Activated CD8-positive, alpha-beta memory T cell treated with anti-CD3 and anti-CD28 coated beads for 1 hour (primary cell): ENCODE data around the gene AVP.

Experiments
- DNase-seq, 2 donors: peaks; one replicate each; pipeline ENCODE4 v3.0.0-alpha.2; 2020; ENCODE audit warnings: low read depth in 1 of 2; ENCODE audit errors: extremely low read depth in 1 of 2

The AVP gene

GRCh38 chr20:3059489-3059888 lies 25.0 kb downstream of the AVP start:
- no peak for DNase-seq

GRCh38 chr20:3051385-3052019 lies 33.0 kb downstream of the AVP start:
- no peak for DNase-seq

GRCh38 chr20:3047486-3048419 lies 36.8 kb downstream of the AVP start:
- no peak for DNase-seq

GRCh38 chr20:3046677-3047462 lies 37.7 kb downstream of the AVP start:
- no peak for DNase-seq

DNA sequence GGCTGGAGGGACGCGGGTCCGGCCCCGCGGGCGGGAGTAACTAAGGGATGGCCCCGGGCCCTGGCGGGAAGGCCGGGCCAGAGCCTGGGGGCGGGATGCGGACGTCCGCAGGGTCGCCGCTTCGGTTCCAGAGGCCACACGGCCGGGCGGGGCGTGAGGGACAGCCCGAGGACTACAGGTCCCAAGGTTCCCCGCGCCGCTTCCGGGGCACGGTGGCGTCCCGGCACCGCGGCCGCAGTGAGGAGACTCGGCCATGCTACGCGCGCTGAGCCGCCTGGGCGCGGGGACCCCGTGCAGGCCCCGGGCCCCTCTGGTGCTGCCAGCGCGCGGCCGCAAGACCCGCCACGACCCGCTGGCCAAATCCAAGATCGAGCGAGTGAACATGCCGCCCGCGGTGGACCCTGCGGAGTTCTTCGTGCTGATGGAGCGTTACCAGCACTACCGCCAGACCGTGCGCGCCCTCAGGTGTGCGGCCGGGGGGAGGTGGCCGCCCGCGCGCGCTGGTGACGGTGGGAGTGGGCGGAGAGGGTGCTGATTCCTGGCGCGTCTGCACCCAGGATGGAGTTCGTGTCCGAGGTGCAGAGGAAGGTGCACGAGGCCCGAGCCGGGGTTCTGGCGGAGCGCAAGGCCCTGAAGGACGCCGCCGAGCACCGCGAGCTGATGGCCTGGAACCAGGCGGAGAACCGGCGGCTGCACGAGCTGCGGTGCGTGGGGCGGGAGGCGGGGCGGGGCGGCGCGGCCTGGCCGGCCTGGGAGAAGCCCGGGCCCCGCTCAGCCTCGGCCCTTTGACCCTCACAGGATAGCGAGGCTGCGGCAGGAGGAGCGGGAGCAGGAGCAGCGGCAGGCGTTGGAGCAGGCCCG lies 38.5 kb downstream of the AVP start, which contains the start of gene MRPS26:
Gene MRPS26, plus strand, starts transcription at position 237 of the 861 bp plus-strand sequence. Its CDS starts 17 bp downstream, at position 254.
- DNase-seq: peak; percentile 28 to 67

DNA sequence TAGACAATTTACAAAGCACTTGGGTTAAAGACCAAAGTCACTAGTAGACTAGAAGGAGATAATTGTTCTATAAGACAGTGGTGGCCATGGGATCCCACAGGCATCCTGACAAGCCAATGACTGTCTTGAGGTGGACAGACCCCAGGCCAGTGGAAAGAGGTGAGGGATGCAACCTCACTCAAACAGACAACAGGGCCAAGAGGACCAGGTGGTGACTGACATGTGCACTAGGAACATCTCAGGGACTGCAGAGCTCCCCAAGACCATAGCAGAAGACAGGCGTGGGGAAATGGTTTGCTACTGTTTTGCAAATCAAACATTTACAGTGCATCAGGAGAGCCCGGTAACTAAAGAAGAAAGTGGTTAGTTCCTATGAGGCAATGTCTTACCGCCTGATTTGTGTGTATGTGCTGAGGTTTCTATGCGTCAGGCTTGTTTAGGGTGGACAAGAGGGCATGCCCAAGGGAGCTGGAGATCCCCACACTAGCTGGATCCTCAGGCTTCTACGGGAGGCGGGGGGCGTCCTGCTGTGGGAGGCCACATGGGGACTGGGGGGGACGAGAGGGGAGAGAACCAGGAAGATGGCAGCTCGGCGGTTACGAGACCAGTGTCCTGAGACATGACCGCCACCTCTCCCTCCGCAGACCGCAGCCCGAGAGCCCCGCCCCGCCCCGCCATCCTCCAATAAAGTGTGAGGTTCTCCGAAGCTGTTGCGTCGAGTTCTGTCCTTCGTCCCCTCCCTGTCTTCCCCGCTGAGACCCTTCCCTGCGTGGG lies 39.3 kb downstream of the AVP start:
- peak in 1 of 2 donors; percentile 29 for DNase-seq

DNA sequence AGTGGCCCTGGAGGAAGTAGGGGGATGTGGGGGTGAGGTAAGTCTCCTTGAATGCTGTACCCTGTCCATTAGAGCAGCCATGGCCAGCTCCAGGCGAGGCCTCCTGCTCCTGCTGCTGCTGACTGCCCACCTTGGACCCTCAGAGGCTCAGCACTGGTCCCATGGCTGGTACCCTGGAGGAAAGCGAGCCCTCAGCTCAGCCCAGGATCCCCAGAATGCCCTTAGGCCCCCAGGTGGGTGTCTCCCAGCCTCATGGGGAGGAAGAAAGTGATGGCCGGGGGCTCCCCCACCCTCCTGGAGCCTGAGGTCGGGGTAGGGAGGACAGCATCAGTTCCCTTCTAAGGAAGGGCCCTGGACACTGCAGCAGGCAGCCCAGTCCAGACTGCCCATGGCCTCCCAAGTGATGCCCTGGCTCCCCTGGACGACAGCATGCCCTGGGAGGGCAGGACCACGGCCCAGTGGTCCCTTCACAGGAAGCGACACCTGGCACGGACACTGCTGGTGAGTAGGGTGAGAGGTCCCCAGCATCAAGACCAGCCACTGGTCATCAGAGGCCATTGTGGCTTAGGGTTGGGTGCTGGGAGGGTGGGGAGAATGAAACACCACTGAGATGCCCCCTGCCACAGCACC lies 40.1 kb downstream of the AVP start:
- DNase-seq: no peak

DNA sequence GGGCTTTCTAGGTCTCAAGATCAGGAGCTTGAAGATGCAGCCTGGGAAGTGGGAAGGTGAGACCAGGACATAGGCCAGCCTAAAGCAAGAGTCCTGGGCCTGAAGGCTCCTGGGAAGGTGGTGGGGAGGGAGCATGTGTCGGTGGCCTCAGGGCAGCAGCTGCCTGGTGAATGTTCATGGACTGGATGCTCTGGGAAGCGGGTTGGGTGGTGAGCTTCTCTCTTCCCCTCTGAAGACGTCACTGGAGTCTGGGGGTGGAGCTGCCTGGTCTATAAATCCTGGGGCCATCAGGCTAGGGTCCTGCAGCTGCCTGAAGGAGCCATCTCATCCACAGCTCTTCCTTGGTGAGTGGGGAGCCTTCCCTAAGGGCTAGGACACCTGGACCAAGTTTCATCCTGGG lies 41.2 kb downstream of the AVP start, which contains the start of gene GNRH2:
Gene GNRH2, plus strand, starts transcription at position 301 of the 400 bp plus-strand sequence. CDS start 793 bp downstream, outside the sequence.
- no peak for DNase-seq

GRCh38 chr20:3042625-3043024 lies 41.9 kb downstream of the AVP start:
- DNase-seq: no peak

DNA sequence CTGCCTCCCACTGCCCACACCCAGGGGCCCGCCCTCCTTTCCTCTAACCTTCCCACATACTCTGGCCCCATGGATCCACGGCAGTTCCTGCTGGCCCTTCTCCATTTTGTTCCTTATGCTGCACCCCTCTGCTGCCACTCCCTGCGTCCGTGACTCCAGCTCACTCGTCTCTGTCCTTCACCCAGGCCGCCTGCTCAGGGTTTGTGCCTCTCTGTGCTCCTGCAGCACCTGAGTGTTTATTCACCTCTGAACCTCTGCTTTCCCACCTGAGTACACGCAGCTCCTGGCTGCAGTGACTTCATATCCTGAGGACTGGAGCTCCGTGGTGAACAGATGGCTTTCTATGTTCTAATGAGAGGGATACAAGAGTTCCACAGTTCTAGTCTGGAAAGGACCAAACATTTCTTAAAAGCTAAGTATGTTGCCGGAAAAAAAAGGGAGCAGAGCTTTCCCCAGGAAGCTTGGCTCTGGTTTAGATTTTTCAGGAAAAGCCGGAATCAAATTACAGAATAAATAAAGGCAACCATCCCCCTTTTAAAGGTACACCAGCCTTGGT lies 42.6 kb downstream of the AVP start:
- DNase-seq: no peak

- DNase-seq: no peak
These were observed 44.4 kb downstream of the AVP start for GRCh38 chr20:3040086-3040485.

DNA sequence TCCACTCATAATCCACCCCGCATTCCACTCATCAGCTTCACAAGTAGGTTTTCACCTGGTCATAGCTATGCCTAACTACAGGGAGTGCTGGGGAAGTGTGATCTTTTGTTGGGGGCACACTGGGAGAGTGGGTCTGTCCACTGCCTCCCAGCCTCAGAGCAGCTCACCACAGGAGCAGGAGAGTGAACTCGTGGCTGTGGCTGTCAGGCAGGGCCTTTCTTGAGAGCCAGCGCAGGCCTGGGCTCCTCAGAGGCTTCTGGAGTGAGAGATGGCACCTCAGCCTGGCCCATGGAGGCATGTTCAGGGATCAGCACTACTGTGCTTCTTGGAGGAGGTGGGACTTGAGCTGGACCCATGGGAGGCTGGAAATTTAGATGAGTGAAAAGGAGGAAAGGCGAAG lies 45.1 kb downstream of the AVP start:
- no peak for DNase-seq

- DNase-seq: no peak
These were observed 46.1 kb downstream of the AVP start for GRCh38 chr20:3038454-3038853.

- DNase-seq: no peak
These were observed 46.9 kb downstream of the AVP start for GRCh38 chr20:3037654-3038053.

GRCh38 chr20:3032624-3033023 lies 51.9 kb downstream of the AVP start:
- DNase-seq: no peak
